K562 (cell line): ENCODE data around the gene RBKS. TPM values are rescaled to one million over a fixed set of nuclear protein-coding genes. Genes with fewer than 3 reads are reported as not detected.
A peak's percentile ranks its signal among the peaks of the same experiment; 100 is the strongest.

Experiments used
- BMI1 ChIP-seq: fragments of 150-350 bp; IDR thresholded peaks from 2 replicates; pipeline ENCODE4 v1.6.1; 2014; ENCODE audit warnings: low read length
- BRCA1 ChIP-seq, 2 experiments: fragments of 450-650 bp in 1 of 2; sonication (generic) in 1 of 2; formaldehyde crosslinking in 1 of 2; IDR thresholded peaks; 2 replicates each; pipeline versions ENCODE4 v1.5.0 to v1.6.1; 2017 to 2020; ENCODE audit warnings: mild to moderate bottlenecking in 1 of 2, missing genetic modification reagents in 1 of 2
- CBX2 ChIP-seq: fragments of 200-600 bp; sonication (generic); IDR thresholded peaks from one replicate; pipeline ENCODE4 v1.6.1; 2012; ENCODE audit warnings: mild to moderate bottlenecking, low read length, inconsistent platforms; ENCODE audit not compliant: insufficient read depth, poor library complexity, severe bottlenecking
- CTCFL ChIP-seq: IDR thresholded peaks from 2 replicates; pipeline ENCODE4 v1.6.1; 2011; ENCODE audit warnings: borderline replicate concordance, low read depth, mild to moderate bottlenecking, moderate library complexity, low read length; ENCODE audit not compliant: insufficient read depth, poor library complexity, severe bottlenecking
- DNMT1 ChIP-seq: fragments of 450-650 bp; IDR thresholded peaks from 2 replicates; pipeline ENCODE4 v1.6.1; 2016; ENCODE audit warnings: antibody characterized with exemption, mild to moderate bottlenecking
- FOSL1 ChIP-seq: fragments of 200-800 bp; sonication (Bioruptor generic); conservative IDR thresholded peaks from 2 replicates; pipeline ENCODE4 v1.6.1; 2016; ENCODE audit warnings: missing genetic modification characterization, missing compliant biosample characterization
- FOXJ2 ChIP-seq: fragments of 200-800 bp; sonication (Bioruptor generic); IDR thresholded peaks from 2 replicates; pipeline ENCODE4 v1.6.1; 2016; ENCODE audit warnings: missing genetic modification characterization, missing compliant biosample characterization
- GABPB1 ChIP-seq: sonication (generic); formaldehyde crosslinking; IDR thresholded peaks from 2 replicates; pipeline ENCODE4 v1.8.0; 2022; ENCODE audit warnings: mild to moderate bottlenecking, missing genetic modification reagents
- IRF9 ChIP-seq: fragments of 450-650 bp; IDR thresholded peaks from 2 replicates; pipeline ENCODE4 v1.6.1; 2016; ENCODE audit warnings: missing biosample characterization, missing genetic modification characterization
- JUNB ChIP-seq: fragments of 450-650 bp; formaldehyde crosslinking; conservative IDR thresholded peaks from 2 replicates; pipeline ENCODE4 v1.4.0; 2020; ENCODE audit warnings: mild to moderate bottlenecking
- KLF6 ChIP-seq: fragments of 250-450 bp; sonication (Bioruptor Pico); IDR thresholded peaks from 2 replicates; pipeline ENCODE4 v1.4.0; 2020; ENCODE audit warnings: mild to moderate bottlenecking, moderate library complexity, borderline replicate concordance
- L3MBTL2 ChIP-seq: fragments of 450-650 bp; IDR thresholded peaks from 2 replicates; pipeline ENCODE4 v1.6.1; 2016; ENCODE audit warnings: mild to moderate bottlenecking, moderate library complexity
- MBD1 ChIP-seq: fragments of 250-450 bp; sonication (Bioruptor Pico); IDR thresholded peaks from 2 replicates; pipeline ENCODE4 v1.8.0; 2022; ENCODE audit warnings: inconsistent platforms
- MBD2 ChIP-seq: sonication (generic); IDR thresholded peaks from 2 replicates; pipeline ENCODE4 v1.6.1; 2016; ENCODE audit warnings: low read depth, borderline replicate concordance
- NBN ChIP-seq: fragments of 450-650 bp; IDR thresholded peaks from 2 replicates; pipeline ENCODE4 v1.6.1; 2016; ENCODE audit warnings: low read depth, mild to moderate bottlenecking
- NCOA1 ChIP-seq: fragments of 450-650 bp; IDR thresholded peaks from 2 replicates; pipeline ENCODE4 v1.6.1; 2016; ENCODE audit warnings: low read depth
- NFE2 ChIP-seq: IDR thresholded peaks from 2 replicates; pipeline ENCODE4 v1.6.1; 2014; ENCODE audit warnings: antibody characterized with exemption, low read depth
- PTBP1 ChIP-seq: fragments of 200-400 bp; formaldehyde crosslinking; IDR thresholded peaks from 2 replicates; pipeline ENCODE4 v1.6.1; 2017; ENCODE audit warnings: low read depth, low read length
- RFX5 ChIP-seq: IDR thresholded peaks from 2 replicates; pipeline ENCODE4 v1.6.1; 2011; ENCODE audit warnings: low read depth, mild to moderate bottlenecking, improper control_type of control experiment, low read length
- TRIM28 ChIP-seq: fragments of 450-650 bp; IDR thresholded peaks from 2 replicates; pipeline ENCODE4 v1.6.1; 2017
- ZBTB26 ChIP-seq: fragments of 450-650 bp; formaldehyde crosslinking; IDR thresholded peaks from 2 replicates; pipeline ENCODE4 v1.4.0; 2022; ENCODE audit warnings: missing genetic modification characterization
- ZFX ChIP-seq: sonication (generic); formaldehyde crosslinking; IDR thresholded peaks from 2 replicates; pipeline ENCODE4 v1.8.0; 2022; ENCODE audit warnings: mild to moderate bottlenecking, missing genetic modification reagents, moderate library complexity
- ZKSCAN3 ChIP-seq: fragments of 250-450 bp; sonication (Bioruptor Pico); IDR thresholded peaks from 2 replicates; pipeline ENCODE4 v1.4.0; 2020
- ZNF212 ChIP-seq: fragments of 450-650 bp; formaldehyde crosslinking; IDR thresholded peaks from 2 replicates; pipeline ENCODE4 v1.4.0; 2020; ENCODE audit warnings: mild to moderate bottlenecking
- polyA plus RNA-seq, 8 experiments: library from polyadenylated mRNA; depleted of rRNA in 4 of 8; stranded (reverse) in 5 of 8; unstranded in 3 of 8; fragments of >200 nt; fragmentation: Nextera tagmentation in 2 of 8; fragmentation: Illumina TruSeq in 1 of 8; extraction: Ambion mirVana in 2 of 8; extraction: Trizol in 1 of 8; gene quantifications; 2 replicates each; pipeline versions ENCODE4 v1.2.1 to v1.2.3, GENCODE V29; 2011 to 2014; ENCODE audit warnings: inconsistent platforms in 1 of 8, missing spikeins in 1 of 8
- total RNA-seq, 7 experiments: library from RNA; depleted of rRNA in 6 of 7; stranded (reverse); fragments of >200 nt in 6 of 7; fragmentation: Illumina TruSeq in 2 of 7; extraction: Trizol in 2 of 7; gene quantifications; 2 replicates each; pipeline versions ENCODE4 v1.2.1 to v1.2.3, GENCODE V29; 2011 to 2021; ENCODE audit warnings: low replicate concordance in 1 of 7

Gene RBKS
- total and polyA plus RNA-seq, 9 of the 15 experiments (the other 6 are each of a cell fraction or from before 2014, with no cell fraction given), result 0.06 to 0.39 (median 0.19) TPM

DNA sequence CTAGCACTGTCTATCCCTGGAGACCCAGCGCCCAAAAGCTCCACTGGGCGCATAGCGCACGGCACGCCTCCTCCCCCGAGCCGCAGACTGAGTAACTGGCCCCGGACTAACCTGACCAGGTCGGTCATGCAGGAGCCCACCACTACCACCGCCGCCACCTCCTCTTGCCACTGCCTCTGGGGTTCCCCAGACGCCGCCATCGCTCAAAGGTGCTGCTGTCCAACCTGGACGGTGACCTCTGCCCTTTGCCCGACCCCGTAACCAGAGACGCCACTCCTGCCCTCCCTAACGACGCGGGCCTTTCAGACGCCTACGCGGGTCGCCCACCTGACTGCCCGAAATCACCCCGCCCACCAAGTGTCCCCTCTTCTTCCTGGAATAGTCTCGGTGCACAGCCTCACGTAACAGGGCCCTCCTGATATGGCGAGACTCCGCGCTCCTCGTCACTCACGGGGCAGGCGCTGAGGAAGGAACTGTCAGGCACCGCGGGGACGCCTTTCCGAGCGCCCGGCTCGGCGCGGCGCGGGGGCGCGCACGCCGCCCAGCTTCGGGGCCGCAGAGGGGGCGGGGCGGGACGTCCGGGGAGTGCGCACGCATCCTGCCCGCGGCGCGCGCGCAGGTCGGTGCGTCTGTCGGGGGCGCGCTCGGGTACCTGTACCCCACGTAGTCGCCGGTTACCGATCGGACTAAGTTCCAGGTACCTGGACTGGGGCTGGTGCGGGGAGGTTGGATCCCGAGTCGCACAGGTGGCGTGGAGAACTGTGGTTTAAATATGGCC is at the start of gene RBKS, which contains the start of gene BABAM2 (continued):
- TF ChIP-seq IRF9 (no peak), FOSL1 (tag) (no peak; the same call in none of the 2 replicates), NFE2 (peak; percentile 97), NCOA1 (peak; percentile 43; the same call in 1 of the 2 replicates), NBN (0 out of 2 replicates have a peak, but pooled peaks have one; percentile 50), DNMT1 (0 out of 2 replicates have a peak, but pooled peaks have one; percentile 79), L3MBTL2 (peak; percentile 34; the same call in 1 of the 2 replicates), ZKSCAN3 (CRISPR knock-in tag) (no peak), BRCA1 (IDR thresholded peaks at IDR 0.05) (no peak), BRCA1 (CRISPR knock-in tag; IDR thresholded peaks at IDR 0.05) (no peak), ZBTB26 (CRISPR knock-in tag) (peak; percentile 44; the same call in 1 of the 2 replicates), CTCFL (no peak), BMI1 (no peak), MBD2 (no peak), JUNB (CRISPR knock-in tag) (no peak), TRIM28 (no peak; the same call in 1 of the 2 replicates), MBD1 (no peak), GABPB1 (CRISPR knock-in tag) (peak; percentile 71; the same call in 1 of the 2 replicates), ZFX (CRISPR knock-in tag) (peak; percentile 76), CBX2 (no peak), ZNF212 (no peak), FOXJ2 (peak; percentile 75), KLF6 (CRISPR knock-in tag) (no peak), RFX5 (no peak), PTBP1 (no peak)
